GM23248 (cell line): ENCODE measurements around the gene LY6G6D.

Experiments
- EZH2 ChIP-seq: fragments of 200-600 bp; sonication (generic); IDR thresholded peaks from 2 replicates; pipeline ENCODE4 v1.6.1; 2018; ENCODE audit warnings: antibody characterized with exemption, mild to moderate bottlenecking; ENCODE audit not compliant: insufficient read depth, poor library complexity, severe bottlenecking
- EZH2phosphoT487 ChIP-seq: fragments of 200-600 bp; sonication (generic); IDR thresholded peaks from 2 replicates; pipeline ENCODE4 v1.6.1; 2018; ENCODE audit warnings: antibody characterized with exemption, moderate library complexity, mild to moderate bottlenecking, low read depth; ENCODE audit not compliant: insufficient read depth

DNA sequence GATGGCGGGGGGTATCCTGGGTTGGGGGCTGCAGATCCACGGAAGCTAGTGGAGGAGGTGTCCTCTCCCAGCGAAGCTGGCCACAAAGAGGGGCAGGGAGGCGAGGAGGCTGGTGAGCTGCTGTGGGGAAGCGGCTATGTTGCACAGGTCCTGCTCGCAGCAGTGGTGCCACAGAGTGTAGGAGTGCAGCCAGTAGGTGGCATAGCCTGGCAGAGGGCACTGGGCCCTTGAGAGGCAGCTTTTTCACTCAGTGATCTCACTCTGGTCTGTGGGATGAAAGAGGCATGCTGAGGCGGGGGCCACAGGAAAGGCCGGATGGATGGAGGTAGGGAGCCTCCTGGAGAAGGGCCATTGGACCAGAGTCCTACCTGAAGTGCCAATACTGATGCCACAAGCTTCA is 2.9 kb upstream of the LY6G6D start:
- TF ChIP-seq EZH2 (no peak), EZH2phosphoT487 (no peak)
